GM23338 (cell line): ENCODE measurements around the gene PTPRJ. TPM values are rescaled to one million over a fixed set of nuclear protein-coding genes. Genes with fewer than 3 reads are reported as not detected.

ENCODE experiments used
- ATAC-seq: fragments of 200-7000 bp; cut with Tn5 transposase; 3 replicates; pipeline ENCODE4 v1.9.1; 2020
- DNase-seq: peaks from one replicate; pipeline ENCODE4 v3.0.0-alpha.2; 2015; ENCODE audit warnings: low spot score
- H2AFZ ChIP-seq: fragments of 200-600 bp; sonication (generic); 2 replicates; pipeline ENCODE4 v1.8.0; 2016; ENCODE audit warnings: antibody characterized with exemption, mild to moderate bottlenecking, moderate library complexity
- H3F3A ChIP-seq: fragments of 200-600 bp; sonication (generic); replicated peaks from 2 replicates; pipeline ENCODE4 v1.8.0; 2017; ENCODE audit warnings: antibody characterized with exemption, mixed run types, low read depth
- H3K27ac ChIP-seq: fragments of 200-600 bp; sonication (generic); 2 replicates; pipeline ENCODE4 v1.6.1; 2016; ENCODE audit warnings: low read depth
- H3K27me3 ChIP-seq: fragments of 200-600 bp; sonication (generic); 2 replicates; pipeline ENCODE4 v1.8.0; 2016; ENCODE audit warnings: mild to moderate bottlenecking, mixed run types, moderate library complexity; ENCODE audit not compliant: insufficient read depth
- H3K36me3 ChIP-seq: fragments of 200-600 bp; sonication (generic); 2 replicates; pipeline ENCODE4 v1.8.0; 2016; ENCODE audit warnings: mild to moderate bottlenecking; ENCODE audit not compliant: insufficient read depth
- H3K4me1 ChIP-seq: fragments of 200-600 bp; sonication (generic); 2 replicates; pipeline ENCODE4 v1.8.0; 2016; ENCODE audit warnings: mild to moderate bottlenecking, moderate library complexity; ENCODE audit not compliant: insufficient read depth
- H3K4me2 ChIP-seq: fragments of 200-600 bp; sonication (generic); 2 replicates; pipeline ENCODE4 v1.7.1; 2017; ENCODE audit warnings: mixed run types
- H3K4me3 ChIP-seq: fragments of 200-600 bp; sonication (generic); 2 replicates; pipeline ENCODE4 v1.6.1; 2016; ENCODE audit warnings: mixed run types
- H3K79me2 ChIP-seq: fragments of 200-600 bp; sonication (generic); replicated peaks from 2 replicates; pipeline ENCODE4 v1.8.0; 2017; ENCODE audit warnings: mild to moderate bottlenecking; ENCODE audit not compliant: insufficient read depth
- H3K9me2 ChIP-seq: fragments of 200-600 bp; sonication (generic); 2 replicates; pipeline ENCODE4 v1.8.0; 2017; ENCODE audit not compliant: insufficient read depth
- H4K20me1 ChIP-seq: fragments of 200-600 bp; sonication (generic); replicated peaks from 2 replicates; pipeline ENCODE4 v1.8.0; 2017; ENCODE audit warnings: mild to moderate bottlenecking; ENCODE audit not compliant: insufficient read depth
- H3K27ac Mint-ChIP-seq: 2 replicates; pipeline ENCODE4 v1.8.0; 2020; ENCODE audit warnings: inconsistent platforms, mild to moderate bottlenecking, moderate library complexity, mixed read lengths
- H3K27me3 Mint-ChIP-seq: 3 replicates; pipeline ENCODE4 v1.8.0; 2022; ENCODE audit warnings: low read depth, mild to moderate bottlenecking, moderate library complexity, mixed read lengths, inconsistent platforms; ENCODE audit not compliant: insufficient read depth, poor library complexity
- H3K36me3 Mint-ChIP-seq: 3 replicates; pipeline ENCODE4 v1.8.0; 2021; ENCODE audit warnings: low read depth, mild to moderate bottlenecking, inconsistent platforms, moderate library complexity, mixed read lengths
- H3K4me1 Mint-ChIP-seq: 3 replicates; pipeline ENCODE4 v1.8.0; 2020; ENCODE audit warnings: mild to moderate bottlenecking, inconsistent platforms, mixed read lengths
- H3K4me3 Mint-ChIP-seq: 3 replicates; pipeline ENCODE4 v1.8.0; 2021; ENCODE audit warnings: moderate library complexity, mild to moderate bottlenecking, inconsistent platforms, mixed read lengths
- H3K9me3 Mint-ChIP-seq: 3 replicates; pipeline ENCODE4 v1.8.0; 2020; ENCODE audit warnings: moderate library complexity, mild to moderate bottlenecking, inconsistent platforms, mixed read lengths
- CREB1 ChIP-seq: fragments of 250-450 bp; sonication (Bioruptor Pico); IDR thresholded peaks from 2 replicates; pipeline ENCODE4 v1.5.0; 2020; ENCODE audit warnings: low read depth, mild to moderate bottlenecking, moderate library complexity
- EZH2 ChIP-seq: fragments of 200-600 bp; sonication (generic); IDR thresholded peaks from one replicate; pipeline ENCODE4 v1.8.0; 2017; ENCODE audit warnings: antibody characterized with exemption, mild to moderate bottlenecking, low read depth; ENCODE audit not compliant: unreplicated experiment
- EZH2phosphoT487 ChIP-seq: fragments of 200-600 bp; sonication (generic); IDR thresholded peaks from one replicate; pipeline ENCODE4 v1.8.1; 2018; ENCODE audit warnings: antibody characterized with exemption; ENCODE audit not compliant: unreplicated experiment
- JUNB ChIP-seq: IDR thresholded peaks from one replicate; pipeline ENCODE4 v1.6.1; 2016; ENCODE audit warnings: antibody characterized with exemption; ENCODE audit not compliant: unreplicated experiment
- NANOG ChIP-seq: IDR thresholded peaks from 2 replicates; pipeline ENCODE4 v1.6.1; 2016; ENCODE audit warnings: antibody characterized with exemption, borderline replicate concordance
- POLR2AphosphoS5 ChIP-seq: IDR thresholded peaks from 2 replicates; pipeline ENCODE4 v1.6.1; 2016; ENCODE audit warnings: antibody characterized with exemption, low read depth
- STAT1 ChIP-seq: IDR thresholded peaks from one replicate; pipeline ENCODE4 v1.6.1; 2016; ENCODE audit warnings: antibody characterized with exemption; ENCODE audit not compliant: unreplicated experiment
- ZNF114 ChIP-seq: fragments of 250-450 bp; sonication (Bioruptor Pico); IDR thresholded peaks from 2 replicates; pipeline ENCODE4 v1.5.0; 2020; ENCODE audit warnings: mild to moderate bottlenecking, moderate library complexity
- ZNF331 ChIP-seq: fragments of 250-450 bp; sonication (Bioruptor Pico); IDR thresholded peaks from 2 replicates; pipeline ENCODE4 v1.5.0; 2020; ENCODE audit warnings: low read depth, mild to moderate bottlenecking, moderate library complexity
- polyA plus RNA-seq: library from polyadenylated mRNA; unstranded; fragments of >200 nt; fragmentation: Nextera tagmentation; extraction: Ambion mirVana; gene quantifications from 2 replicates; pipeline ENCODE4 v1.2.1, GENCODE V29; 2016
- total RNA-seq: library from RNA; depleted of rRNA; stranded (reverse); fragments of >200 nt; shearing (Covaris generic); gene quantifications from 2 replicates; pipeline ENCODE4 v1.2.3, GENCODE V29; 2014
- TF ChIP-seq, protein P1 (sequence below): fragments of 250-450 bp; sonication (Bioruptor Pico); IDR thresholded peaks from 2 replicates; pipeline ENCODE4 v1.5.0; 2020; ENCODE audit warnings: mild to moderate bottlenecking, moderate library complexity
- TF ChIP-seq, protein P2 (sequence below): IDR thresholded peaks from 2 replicates; pipeline ENCODE4 v1.6.1; 2016; ENCODE audit warnings: antibody characterized with exemption
- TF ChIP-seq, protein P3 (sequence below): IDR thresholded peaks from one replicate; pipeline ENCODE4 v1.6.1; 2018; ENCODE audit warnings: antibody characterized with exemption; ENCODE audit not compliant: unreplicated experiment
- TF ChIP-seq, protein P4 (sequence below), 2 experiments: fragments of 200-600 bp in 1 of 2; sonication (generic) in 1 of 2; conservative IDR thresholded peaks; 2 replicates each; pipeline versions ENCODE4 v1.5.1 to v1.6.1; 2016 to 2017; ENCODE audit warnings: antibody characterized with exemption in 2 of 2, low read depth in 2 of 2, mild to moderate bottlenecking in 2 of 2, moderate library complexity in 1 of 2

PTPRJ gene
- total and polyA plus RNA-seq, 2 experiments from 2014 or later: 4.2 to 16.0 TPM

DNA sequence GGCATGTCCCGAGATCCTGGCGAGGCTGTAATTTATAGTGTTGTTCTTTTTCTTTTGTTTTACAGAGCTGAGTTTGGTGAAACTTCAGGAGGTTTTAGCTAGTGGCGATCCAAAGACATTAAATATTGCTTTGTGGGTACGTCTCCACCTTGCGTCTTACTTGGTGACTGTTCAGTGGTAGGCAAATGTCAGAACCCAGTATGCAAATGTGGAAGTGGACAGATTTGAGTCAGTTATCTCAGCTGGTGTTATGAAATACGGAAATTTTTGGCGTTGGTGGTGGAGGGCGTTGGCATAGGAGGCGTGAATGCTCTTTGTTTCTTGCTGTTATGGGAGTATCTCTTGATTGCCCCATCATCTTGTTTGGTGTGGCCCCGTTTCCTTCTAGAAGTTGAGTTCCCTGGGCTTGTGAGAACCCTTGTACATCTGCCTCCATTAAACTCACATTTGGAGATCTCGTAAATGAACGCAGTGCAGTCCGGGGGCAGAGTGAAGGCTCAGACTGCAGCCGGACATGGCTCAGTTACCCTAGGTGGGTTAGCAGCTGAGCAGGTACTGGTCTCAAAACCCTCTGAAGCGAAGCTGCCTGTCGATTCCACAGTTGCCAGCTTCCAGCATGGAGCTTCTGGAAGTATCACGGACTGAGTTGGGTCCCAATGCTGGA lies 39.9 kb downstream of the PTPRJ start:
- Histone ChIP-seq H3K4me2 (no peak overlapping the region), H3K9me2 (no peaks in the 10 kb centered on the region), H4K20me1 (peaks cover 10% of the 10 kb centered on the region; the same call in 1 of the 2 replicates), H3K79me2 (peaks cover 28% of the 10 kb centered on the region), H3K36me3 (no peaks in the 10 kb centered on the region), H2AFZ (no peak overlapping the region), H3K27ac (no peak overlapping the region), H3K4me1 (peaks cover 35% of the 10 kb centered on the region), H3F3A (no peaks in the 10 kb centered on the region), H3K27me3 (no peaks in the 10 kb centered on the region), H3K4me3 (no peak overlapping the region)
- Mint-ChIP-seq H3K9me3 (no peaks in the 10 kb centered on the region), H3K27me3 (peaks cover 5% of the 10 kb centered on the region), H3K4me3 (no peak overlapping the region), H3K36me3 (no peaks in the 10 kb centered on the region), H3K27ac (no peak overlapping the region), H3K4me1 (peaks cover 60% of the 10 kb centered on the region)
- no peak for ATAC-seq
- no peak for TF ChIP-seq NANOG
- TF ChIP-seq ZNF114 (CRISPR knock-in tag): no peak
- TF ChIP-seq, protein P1, sequence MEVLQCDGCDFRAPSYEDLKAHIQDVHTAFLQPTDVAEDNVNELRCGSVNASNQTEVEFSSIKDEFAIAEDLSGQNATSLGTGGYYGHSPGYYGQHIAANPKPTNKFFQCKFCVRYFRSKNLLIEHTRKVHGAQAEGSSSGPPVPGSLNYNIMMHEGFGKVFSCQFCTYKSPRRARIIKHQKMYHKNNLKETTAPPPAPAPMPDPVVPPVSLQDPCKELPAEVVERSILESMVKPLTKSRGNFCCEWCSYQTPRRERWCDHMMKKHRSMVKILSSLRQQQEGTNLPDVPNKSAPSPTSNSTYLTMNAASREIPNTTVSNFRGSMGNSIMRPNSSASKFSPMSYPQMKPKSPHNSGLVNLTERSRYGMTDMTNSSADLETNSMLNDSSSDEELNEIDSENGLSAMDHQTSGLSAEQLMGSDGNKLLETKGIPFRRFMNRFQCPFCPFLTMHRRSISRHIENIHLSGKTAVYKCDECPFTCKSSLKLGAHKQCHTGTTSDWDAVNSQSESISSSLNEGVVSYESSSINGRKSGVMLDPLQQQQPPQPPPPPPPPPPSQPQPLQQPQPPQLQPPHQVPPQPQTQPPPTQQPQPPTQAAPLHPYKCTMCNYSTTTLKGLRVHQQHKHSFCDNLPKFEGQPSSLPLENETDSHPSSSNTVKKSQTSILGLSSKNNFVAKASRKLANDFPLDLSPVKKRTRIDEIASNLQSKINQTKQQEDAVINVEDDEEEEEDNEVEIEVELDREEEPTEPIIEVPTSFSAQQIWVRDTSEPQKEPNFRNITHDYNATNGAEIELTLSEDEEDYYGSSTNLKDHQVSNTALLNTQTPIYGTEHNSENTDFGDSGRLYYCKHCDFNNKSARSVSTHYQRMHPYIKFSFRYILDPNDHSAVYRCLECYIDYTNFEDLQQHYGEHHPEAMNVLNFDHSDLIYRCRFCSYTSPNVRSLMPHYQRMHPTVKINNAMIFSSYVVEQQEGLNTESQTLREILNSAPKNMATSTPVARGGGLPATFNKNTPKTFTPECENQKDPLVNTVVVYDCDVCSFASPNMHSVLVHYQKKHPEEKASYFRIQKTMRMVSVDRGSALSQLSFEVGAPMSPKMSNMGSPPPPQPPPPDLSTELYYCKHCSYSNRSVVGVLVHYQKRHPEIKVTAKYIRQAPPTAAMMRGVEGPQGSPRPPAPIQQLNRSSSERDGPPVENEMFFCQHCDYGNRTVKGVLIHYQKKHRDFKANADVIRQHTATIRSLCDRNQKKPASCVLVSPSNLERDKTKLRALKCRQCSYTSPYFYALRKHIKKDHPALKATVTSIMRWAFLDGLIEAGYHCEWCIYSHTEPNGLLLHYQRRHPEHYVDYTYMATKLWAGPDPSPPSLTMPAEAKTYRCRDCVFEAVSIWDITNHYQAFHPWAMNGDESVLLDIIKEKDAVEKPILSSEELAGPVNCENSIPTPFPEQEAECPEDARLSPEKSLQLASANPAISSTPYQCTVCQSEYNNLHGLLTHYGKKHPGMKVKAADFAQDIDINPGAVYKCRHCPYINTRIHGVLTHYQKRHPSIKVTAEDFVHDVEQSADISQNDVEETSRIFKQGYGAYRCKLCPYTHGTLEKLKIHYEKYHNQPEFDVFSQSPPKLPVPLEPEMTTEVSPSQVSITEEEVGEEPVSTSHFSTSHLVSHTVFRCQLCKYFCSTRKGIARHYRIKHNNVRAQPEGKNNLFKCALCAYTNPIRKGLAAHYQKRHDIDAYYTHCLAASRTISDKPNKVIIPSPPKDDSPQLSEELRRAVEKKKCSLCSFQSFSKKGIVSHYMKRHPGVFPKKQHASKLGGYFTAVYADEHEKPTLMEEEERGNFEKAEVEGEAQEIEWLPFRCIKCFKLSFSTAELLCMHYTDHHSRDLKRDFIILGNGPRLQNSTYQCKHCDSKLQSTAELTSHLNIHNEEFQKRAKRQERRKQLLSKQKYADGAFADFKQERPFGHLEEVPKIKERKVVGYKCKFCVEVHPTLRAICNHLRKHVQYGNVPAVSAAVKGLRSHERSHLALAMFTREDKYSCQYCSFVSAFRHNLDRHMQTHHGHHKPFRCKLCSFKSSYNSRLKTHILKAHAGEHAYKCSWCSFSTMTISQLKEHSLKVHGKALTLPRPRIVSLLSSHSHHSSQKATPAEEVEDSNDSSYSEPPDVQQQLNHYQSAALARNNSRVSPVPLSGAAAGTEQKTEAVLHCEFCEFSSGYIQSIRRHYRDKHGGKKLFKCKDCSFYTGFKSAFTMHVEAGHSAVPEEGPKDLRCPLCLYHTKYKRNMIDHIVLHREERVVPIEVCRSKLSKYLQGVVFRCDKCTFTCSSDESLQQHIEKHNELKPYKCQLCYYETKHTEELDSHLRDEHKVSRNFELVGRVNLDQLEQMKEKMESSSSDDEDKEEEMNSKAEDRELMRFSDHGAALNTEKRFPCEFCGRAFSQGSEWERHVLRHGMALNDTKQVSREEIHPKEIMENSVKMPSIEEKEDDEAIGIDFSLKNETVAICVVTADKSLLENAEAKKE (CRISPR knock-in tag): no peak
- no peak for TF ChIP-seq POLR2AphosphoS5
- TF ChIP-seq JUNB: no peak
- TF ChIP-seq, protein P2, sequence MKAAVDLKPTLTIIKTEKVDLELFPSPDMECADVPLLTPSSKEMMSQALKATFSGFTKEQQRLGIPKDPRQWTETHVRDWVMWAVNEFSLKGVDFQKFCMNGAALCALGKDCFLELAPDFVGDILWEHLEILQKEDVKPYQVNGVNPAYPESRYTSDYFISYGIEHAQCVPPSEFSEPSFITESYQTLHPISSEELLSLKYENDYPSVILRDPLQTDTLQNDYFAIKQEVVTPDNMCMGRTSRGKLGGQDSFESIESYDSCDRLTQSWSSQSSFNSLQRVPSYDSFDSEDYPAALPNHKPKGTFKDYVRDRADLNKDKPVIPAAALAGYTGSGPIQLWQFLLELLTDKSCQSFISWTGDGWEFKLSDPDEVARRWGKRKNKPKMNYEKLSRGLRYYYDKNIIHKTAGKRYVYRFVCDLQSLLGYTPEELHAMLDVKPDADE: no peak
- no peak for TF ChIP-seq EZH2
- TF ChIP-seq ZNF331 (CRISPR knock-in tag): no peak
- TF ChIP-seq, protein P3, sequence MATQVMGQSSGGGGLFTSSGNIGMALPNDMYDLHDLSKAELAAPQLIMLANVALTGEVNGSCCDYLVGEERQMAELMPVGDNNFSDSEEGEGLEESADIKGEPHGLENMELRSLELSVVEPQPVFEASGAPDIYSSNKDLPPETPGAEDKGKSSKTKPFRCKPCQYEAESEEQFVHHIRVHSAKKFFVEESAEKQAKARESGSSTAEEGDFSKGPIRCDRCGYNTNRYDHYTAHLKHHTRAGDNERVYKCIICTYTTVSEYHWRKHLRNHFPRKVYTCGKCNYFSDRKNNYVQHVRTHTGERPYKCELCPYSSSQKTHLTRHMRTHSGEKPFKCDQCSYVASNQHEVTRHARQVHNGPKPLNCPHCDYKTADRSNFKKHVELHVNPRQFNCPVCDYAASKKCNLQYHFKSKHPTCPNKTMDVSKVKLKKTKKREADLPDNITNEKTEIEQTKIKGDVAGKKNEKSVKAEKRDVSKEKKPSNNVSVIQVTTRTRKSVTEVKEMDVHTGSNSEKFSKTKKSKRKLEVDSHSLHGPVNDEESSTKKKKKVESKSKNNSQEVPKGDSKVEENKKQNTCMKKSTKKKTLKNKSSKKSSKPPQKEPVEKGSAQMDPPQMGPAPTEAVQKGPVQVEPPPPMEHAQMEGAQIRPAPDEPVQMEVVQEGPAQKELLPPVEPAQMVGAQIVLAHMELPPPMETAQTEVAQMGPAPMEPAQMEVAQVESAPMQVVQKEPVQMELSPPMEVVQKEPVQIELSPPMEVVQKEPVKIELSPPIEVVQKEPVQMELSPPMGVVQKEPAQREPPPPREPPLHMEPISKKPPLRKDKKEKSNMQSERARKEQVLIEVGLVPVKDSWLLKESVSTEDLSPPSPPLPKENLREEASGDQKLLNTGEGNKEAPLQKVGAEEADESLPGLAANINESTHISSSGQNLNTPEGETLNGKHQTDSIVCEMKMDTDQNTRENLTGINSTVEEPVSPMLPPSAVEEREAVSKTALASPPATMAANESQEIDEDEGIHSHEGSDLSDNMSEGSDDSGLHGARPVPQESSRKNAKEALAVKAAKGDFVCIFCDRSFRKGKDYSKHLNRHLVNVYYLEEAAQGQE: no peak
- TF ChIP-seq STAT1: no peak
- TF ChIP-seq, protein P4, sequence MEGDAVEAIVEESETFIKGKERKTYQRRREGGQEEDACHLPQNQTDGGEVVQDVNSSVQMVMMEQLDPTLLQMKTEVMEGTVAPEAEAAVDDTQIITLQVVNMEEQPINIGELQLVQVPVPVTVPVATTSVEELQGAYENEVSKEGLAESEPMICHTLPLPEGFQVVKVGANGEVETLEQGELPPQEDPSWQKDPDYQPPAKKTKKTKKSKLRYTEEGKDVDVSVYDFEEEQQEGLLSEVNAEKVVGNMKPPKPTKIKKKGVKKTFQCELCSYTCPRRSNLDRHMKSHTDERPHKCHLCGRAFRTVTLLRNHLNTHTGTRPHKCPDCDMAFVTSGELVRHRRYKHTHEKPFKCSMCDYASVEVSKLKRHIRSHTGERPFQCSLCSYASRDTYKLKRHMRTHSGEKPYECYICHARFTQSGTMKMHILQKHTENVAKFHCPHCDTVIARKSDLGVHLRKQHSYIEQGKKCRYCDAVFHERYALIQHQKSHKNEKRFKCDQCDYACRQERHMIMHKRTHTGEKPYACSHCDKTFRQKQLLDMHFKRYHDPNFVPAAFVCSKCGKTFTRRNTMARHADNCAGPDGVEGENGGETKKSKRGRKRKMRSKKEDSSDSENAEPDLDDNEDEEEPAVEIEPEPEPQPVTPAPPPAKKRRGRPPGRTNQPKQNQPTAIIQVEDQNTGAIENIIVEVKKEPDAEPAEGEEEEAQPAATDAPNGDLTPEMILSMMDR (conservative IDR thresholded peaks at IDR 0.05; ENCODE audit: low read depth in 2 of 2): no peak
- no peak for TF ChIP-seq EZH2phosphoT487
- no peak for TF ChIP-seq CREB1
- no peak for DNase-seq
